ENCODE results near the gene NRCAM.

DNA sequence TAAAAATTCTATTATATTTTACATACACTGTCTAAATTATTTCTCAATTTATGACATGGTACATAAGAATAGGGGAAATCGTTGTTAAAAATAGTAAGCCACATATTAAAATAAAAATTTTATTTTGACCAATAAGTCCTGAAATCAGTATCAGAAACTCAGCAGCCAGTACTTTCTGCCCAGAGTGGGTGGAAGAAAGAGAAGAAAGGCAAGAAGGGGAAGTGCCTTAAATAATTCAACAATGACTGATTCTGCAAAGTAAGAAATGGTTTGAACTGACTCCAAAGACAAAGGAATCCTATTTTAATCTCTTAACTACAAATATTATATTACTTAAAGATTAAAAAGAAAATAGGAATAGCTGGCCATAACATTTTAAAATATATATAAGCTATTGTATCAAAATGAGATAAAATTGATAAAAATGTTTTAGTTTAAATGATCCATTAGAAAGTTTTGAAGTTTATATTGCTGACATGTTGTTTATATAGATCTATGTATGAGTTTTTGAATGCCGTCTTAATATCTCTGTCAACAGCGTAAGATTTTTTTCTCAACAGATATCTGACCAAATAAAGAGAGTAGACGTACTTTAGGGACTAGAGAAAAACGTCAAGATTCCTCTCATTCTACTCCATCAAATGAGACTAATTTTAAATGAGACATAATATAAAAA is 30.2 kb upstream of the NRCAM start:
- TF ChIP-seq, protein P1, sequence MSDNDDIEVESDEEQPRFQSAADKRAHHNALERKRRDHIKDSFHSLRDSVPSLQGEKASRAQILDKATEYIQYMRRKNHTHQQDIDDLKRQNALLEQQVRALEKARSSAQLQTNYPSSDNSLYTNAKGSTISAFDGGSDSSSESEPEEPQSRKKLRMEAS (IDR thresholded peaks at IDR 0.05), result no peak
- TF ChIP-seq RFX5 (IDR thresholded peaks at IDR 0.05), result no peak
- TF ChIP-seq, protein P2, sequence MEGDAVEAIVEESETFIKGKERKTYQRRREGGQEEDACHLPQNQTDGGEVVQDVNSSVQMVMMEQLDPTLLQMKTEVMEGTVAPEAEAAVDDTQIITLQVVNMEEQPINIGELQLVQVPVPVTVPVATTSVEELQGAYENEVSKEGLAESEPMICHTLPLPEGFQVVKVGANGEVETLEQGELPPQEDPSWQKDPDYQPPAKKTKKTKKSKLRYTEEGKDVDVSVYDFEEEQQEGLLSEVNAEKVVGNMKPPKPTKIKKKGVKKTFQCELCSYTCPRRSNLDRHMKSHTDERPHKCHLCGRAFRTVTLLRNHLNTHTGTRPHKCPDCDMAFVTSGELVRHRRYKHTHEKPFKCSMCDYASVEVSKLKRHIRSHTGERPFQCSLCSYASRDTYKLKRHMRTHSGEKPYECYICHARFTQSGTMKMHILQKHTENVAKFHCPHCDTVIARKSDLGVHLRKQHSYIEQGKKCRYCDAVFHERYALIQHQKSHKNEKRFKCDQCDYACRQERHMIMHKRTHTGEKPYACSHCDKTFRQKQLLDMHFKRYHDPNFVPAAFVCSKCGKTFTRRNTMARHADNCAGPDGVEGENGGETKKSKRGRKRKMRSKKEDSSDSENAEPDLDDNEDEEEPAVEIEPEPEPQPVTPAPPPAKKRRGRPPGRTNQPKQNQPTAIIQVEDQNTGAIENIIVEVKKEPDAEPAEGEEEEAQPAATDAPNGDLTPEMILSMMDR (IDR thresholded peaks at IDR 0.05), result no peak
- TF ChIP-seq SMC3 (IDR thresholded peaks at IDR 0.05), result no peak
- TF ChIP-seq ZNF302 (CRISPR knock-in tag; IDR thresholded peaks at IDR 0.05), result no peak
